ENCODE data around the gene FAM131A.

Gene FAM131A

GRCh38 chr3:184314363-184314699, 23.1 kb upstream of the FAM131A start, which contains the start of gene EIF4G1:
Gene EIF4G1, plus strand, starts transcription at chr3:184314606. Its CDS starts 1,191 bp downstream, at chr3:184315797.
- Histone ChIP-seq H3K9me3 (ENCODE audit: control insufficient read depth, insufficient read depth, low read depth, low read length) (no peaks in the 10 kb centered on the region), H3K4me3 (ENCODE audit: low read depth, low read length) (peak within 1 kb of the TSS; percentile 96), H3K27ac (ENCODE audit: extremely low read depth, low read depth, low read length) (peak within 1 kb of the TSS; percentile 100), H3K4me1 (ENCODE audit: control insufficient read depth, insufficient read depth, low read length) (peaks cover 4% of the 10 kb centered on the region; the same call in 1 of the 2 replicates), H3K36me3 (ENCODE audit: control insufficient read depth in 2 of 2, insufficient read depth in 1 of 2, low read length in 2 of 2) (peaks cover 16 to 47% of the 10 kb centered on the region in 2 experiments)
- POLR2A ChIA-PET: no interaction called here
- CTCF ChIA-PET: no interaction called here
- TF ChIP-seq SP2 (tag by site-specific recombination; IDR thresholded peaks at IDR 0.05): peak; percentile 44
- TF ChIP-seq ZNF600 (tag by site-specific recombination; IDR thresholded peaks at IDR 0.05): no peak
- no peak for TF ChIP-seq ZNF214 (tag by site-specific recombination; IDR thresholded peaks at IDR 0.05; ENCODE audit: borderline replicate concordance)
- TF ChIP-seq, protein P1, sequence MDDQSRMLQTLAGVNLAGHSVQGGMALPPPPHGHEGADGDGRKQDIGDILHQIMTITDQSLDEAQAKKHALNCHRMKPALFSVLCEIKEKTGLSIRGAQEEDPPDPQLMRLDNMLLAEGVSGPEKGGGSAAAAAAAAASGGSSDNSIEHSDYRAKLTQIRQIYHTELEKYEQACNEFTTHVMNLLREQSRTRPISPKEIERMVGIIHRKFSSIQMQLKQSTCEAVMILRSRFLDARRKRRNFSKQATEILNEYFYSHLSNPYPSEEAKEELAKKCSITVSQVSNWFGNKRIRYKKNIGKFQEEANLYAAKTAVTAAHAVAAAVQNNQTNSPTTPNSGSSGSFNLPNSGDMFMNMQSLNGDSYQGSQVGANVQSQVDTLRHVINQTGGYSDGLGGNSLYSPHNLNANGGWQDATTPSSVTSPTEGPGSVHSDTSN (CRISPR knock-in tag; IDR thresholded peaks at IDR 0.05): no peak
- TF ChIP-seq, protein P2, sequence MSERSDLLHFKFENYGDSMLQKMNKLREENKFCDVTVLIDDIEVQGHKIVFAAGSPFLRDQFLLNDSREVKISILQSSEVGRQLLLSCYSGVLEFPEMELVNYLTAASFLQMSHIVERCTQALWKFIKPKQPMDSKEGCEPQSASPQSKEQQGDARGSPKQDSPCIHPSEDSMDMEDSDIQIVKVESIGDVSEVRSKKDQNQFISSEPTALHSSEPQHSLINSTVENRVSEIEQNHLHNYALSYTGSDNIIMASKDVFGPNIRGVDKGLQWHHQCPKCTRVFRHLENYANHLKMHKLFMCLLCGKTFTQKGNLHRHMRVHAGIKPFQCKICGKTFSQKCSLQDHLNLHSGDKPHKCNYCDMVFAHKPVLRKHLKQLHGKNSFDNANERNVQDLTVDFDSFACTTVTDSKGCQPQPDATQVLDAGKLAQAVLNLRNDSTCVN (tag by site-specific recombination; optimal IDR thresholded peaks at IDR 0.05): no peak
- TF ChIP-seq, protein P3, sequence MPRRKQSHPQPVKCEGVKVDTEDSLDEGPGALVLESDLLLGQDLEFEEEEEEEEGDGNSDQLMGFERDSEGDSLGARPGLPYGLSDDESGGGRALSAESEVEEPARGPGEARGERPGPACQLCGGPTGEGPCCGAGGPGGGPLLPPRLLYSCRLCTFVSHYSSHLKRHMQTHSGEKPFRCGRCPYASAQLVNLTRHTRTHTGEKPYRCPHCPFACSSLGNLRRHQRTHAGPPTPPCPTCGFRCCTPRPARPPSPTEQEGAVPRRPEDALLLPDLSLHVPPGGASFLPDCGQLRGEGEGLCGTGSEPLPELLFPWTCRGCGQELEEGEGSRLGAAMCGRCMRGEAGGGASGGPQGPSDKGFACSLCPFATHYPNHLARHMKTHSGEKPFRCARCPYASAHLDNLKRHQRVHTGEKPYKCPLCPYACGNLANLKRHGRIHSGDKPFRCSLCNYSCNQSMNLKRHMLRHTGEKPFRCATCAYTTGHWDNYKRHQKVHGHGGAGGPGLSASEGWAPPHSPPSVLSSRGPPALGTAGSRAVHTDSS (tag by site-specific recombination; IDR thresholded peaks at IDR 0.05): no peak
- no peak for TF ChIP-seq ZXDB (tag by site-specific recombination; IDR thresholded peaks at IDR 0.05)
- TF ChIP-seq ZNF341 (tag by site-specific recombination; IDR thresholded peaks at IDR 0.05; ENCODE audit: low read depth): no peak
- TF ChIP-seq, protein P4, sequence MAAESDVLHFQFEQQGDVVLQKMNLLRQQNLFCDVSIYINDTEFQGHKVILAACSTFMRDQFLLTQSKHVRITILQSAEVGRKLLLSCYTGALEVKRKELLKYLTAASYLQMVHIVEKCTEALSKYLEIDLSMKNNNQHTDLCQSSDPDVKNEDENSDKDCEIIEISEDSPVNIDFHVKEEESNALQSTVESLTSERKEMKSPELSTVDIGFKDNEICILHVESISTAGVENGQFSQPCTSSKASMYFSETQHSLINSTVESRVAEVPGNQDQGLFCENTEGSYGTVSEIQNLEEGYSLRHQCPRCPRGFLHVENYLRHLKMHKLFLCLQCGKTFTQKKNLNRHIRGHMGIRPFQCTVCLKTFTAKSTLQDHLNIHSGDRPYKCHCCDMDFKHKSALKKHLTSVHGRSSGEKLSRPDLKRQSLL (tag by site-specific recombination; IDR thresholded peaks at IDR 0.05): no peak
- no peak for TF ChIP-seq ZNF211 (tag by site-specific recombination; IDR thresholded peaks at IDR 0.05; ENCODE audit: low read depth)
- peak; percentile 58; the same call in 1 of the 2 replicates for TF ChIP-seq GLIS2 (tag by site-specific recombination; IDR thresholded peaks at IDR 0.05)
- no peak for TF ChIP-seq ZNF624 (tag by site-specific recombination; IDR thresholded peaks at IDR 0.05)
- no peak for TF ChIP-seq GLI4 (tag by site-specific recombination; IDR thresholded peaks at IDR 0.05)
- TF ChIP-seq ZBTB10 (tag by site-specific recombination; IDR thresholded peaks at IDR 0.05): no peak
- TF ChIP-seq, protein P5, sequence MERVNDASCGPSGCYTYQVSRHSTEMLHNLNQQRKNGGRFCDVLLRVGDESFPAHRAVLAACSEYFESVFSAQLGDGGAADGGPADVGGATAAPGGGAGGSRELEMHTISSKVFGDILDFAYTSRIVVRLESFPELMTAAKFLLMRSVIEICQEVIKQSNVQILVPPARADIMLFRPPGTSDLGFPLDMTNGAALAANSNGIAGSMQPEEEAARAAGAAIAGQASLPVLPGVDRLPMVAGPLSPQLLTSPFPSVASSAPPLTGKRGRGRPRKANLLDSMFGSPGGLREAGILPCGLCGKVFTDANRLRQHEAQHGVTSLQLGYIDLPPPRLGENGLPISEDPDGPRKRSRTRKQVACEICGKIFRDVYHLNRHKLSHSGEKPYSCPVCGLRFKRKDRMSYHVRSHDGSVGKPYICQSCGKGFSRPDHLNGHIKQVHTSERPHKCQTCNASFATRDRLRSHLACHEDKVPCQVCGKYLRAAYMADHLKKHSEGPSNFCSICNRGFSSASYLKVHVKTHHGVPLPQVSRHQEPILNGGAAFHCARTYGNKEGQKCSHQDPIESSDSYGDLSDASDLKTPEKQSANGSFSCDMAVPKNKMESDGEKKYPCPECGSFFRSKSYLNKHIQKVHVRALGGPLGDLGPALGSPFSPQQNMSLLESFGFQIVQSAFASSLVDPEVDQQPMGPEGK (tag by site-specific recombination; IDR thresholded peaks at IDR 0.05): peak; percentile 76
- peak; percentile 51 for TF ChIP-seq SP3 (tag by site-specific recombination; IDR thresholded peaks at IDR 0.05)
- TF ChIP-seq, protein P6, sequence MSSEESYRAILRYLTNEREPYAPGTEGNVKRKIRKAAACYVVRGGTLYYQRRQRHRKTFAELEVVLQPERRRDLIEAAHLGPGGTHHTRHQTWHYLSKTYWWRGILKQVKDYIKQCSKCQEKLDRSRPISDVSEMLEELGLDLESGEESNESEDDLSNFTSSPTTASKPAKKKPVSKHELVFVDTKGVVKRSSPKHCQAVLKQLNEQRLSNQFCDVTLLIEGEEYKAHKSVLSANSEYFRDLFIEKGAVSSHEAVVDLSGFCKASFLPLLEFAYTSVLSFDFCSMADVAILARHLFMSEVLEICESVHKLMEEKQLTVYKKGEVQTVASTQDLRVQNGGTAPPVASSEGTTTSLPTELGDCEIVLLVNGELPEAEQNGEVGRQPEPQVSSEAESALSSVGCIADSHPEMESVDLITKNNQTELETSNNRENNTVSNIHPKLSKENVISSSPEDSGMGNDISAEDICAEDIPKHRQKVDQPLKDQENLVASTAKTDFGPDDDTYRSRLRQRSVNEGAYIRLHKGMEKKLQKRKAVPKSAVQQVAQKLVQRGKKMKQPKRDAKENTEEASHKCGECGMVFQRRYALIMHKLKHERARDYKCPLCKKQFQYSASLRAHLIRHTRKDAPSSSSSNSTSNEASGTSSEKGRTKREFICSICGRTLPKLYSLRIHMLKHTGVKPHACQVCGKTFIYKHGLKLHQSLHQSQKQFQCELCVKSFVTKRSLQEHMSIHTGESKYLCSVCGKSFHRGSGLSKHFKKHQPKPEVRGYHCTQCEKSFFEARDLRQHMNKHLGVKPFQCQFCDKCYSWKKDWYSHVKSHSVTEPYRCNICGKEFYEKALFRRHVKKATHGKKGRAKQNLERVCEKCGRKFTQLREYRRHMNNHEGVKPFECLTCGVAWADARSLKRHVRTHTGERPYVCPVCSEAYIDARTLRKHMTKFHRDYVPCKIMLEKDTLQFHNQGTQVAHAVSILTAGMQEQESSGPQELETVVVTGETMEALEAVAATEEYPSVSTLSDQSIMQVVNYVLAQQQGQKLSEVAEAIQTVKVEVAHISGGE (tag by site-specific recombination; conservative IDR thresholded peaks at IDR 0.05; ENCODE audit: low read depth): 0 out of 2 replicates have a peak, but pooled peaks have one; percentile 16
- no peak for TF ChIP-seq ZNF311 (tag by site-specific recombination; IDR thresholded peaks at IDR 0.05; ENCODE audit: borderline replicate concordance)
- TF ChIP-seq, protein P7, sequence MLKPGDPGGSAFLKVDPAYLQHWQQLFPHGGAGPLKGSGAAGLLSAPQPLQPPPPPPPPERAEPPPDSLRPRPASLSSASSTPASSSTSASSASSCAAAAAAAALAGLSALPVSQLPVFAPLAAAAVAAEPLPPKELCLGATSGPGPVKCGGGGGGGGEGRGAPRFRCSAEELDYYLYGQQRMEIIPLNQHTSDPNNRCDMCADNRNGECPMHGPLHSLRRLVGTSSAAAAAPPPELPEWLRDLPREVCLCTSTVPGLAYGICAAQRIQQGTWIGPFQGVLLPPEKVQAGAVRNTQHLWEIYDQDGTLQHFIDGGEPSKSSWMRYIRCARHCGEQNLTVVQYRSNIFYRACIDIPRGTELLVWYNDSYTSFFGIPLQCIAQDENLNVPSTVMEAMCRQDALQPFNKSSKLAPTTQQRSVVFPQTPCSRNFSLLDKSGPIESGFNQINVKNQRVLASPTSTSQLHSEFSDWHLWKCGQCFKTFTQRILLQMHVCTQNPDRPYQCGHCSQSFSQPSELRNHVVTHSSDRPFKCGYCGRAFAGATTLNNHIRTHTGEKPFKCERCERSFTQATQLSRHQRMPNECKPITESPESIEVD (tag by site-specific recombination; IDR thresholded peaks at IDR 0.05): no peak
- TF ChIP-seq ZNF292 (tag by site-specific recombination; IDR thresholded peaks at IDR 0.05; ENCODE audit: borderline replicate concordance, low read depth): no peak
- no peak for TF ChIP-seq ZNF26 (tag by site-specific recombination; IDR thresholded peaks at IDR 0.05)
